Colonic mucosa (tissue), 4 donors: ENCODE measurements around the gene USH2A. TPM values are rescaled to one million over a fixed set of nuclear protein-coding genes. Genes with fewer than 3 reads are reported as not detected.

Experiments used
- DNase-seq: peaks from one replicate; pipeline ENCODE4 v3.0.0-alpha.2; 2020
- H3K27ac ChIP-seq: fragments of 200-600 bp; one replicate; pipeline ENCODE4 v1.8.0; 2021
- H3K27me3 ChIP-seq: fragments of 200-600 bp; one replicate; pipeline ENCODE4 v1.8.0; 2021
- H3K36me3 ChIP-seq: fragments of 200-600 bp; one replicate; pipeline ENCODE4 v1.8.0; 2021
- H3K4me1 ChIP-seq: fragments of 200-600 bp; one replicate; pipeline ENCODE4 v1.8.0; 2021; ENCODE audit warnings: mild to moderate bottlenecking
- H3K4me3 ChIP-seq: fragments of 200-600 bp; one replicate; pipeline ENCODE4 v1.8.0; 2021
- H3K9ac ChIP-seq, 2 donors: one replicate each; pipeline ENCODE4 v1.7.0; 2013; ENCODE audit warnings: control low read depth in 2 of 2, low read depth in 2 of 2, low read length in 2 of 2
- H3K9me3 ChIP-seq: fragments of 200-600 bp; one replicate; pipeline ENCODE4 v1.8.0; 2021
- CTCF ChIP-seq: fragments of 200-600 bp; IDR thresholded peaks from one replicate; pipeline ENCODE4 v1.8.0; 2022; ENCODE audit warnings: antibody characterized with exemption, mild to moderate bottlenecking
- intact Hi-C: fragments of 100-400 bp; cut with DNase I; formaldehyde crosslinking; loops from one replicate; pipeline ENCODE4 v1.14.1; 2022
- total RNA-seq, 2 donors: library from RNA; stranded (reverse); fragmentation: NEBNext Ultra II Directional in 1 of 2; extraction: Animal tissue kit (Norgen Biotek cat#: 25700) in 1 of 2; gene quantifications; one replicate each; pipeline ENCODE4 v1.2.1, GENCODE V29; 2021
- donor health status: healthy.
- donor health status: DM: no; HTN: no; CAD: no.
- donor health status: DM: no; HTN: no; CAD: no.

Gene USH2A
- total RNA-seq, 2 donors from 2014 or later = 0.02 TPM; not detected in 1

DNA sequence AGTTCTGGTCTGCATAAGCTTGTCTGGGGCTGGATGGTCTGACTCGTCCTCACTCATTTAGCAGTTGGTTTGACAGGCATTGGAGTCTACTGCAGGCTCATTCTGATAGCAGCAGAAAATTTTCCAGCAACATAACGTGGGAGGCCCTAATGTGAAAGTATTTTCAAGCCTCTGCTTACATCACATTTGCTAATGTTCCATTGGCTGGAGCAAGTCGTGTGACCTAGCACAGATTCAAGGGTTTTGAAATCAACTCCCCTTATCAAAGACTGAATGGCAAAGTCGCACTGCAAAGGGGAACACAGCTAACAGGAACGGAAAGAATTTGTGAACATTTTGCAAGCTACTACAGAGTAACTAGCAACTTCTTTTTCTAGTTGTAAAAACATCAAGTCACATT, 2.3 kb upstream of the USH2A start:
- Histone ChIP-seq H3K9ac (no peak overlapping the region), H3K27ac (no peak overlapping the region), H3K36me3 (no peaks in the 10 kb centered on the region), H3K4me3 (no peak overlapping the region), H3K4me1 (no peaks in the 10 kb centered on the region), H3K9me3 (no peaks in the 10 kb centered on the region), H3K27me3 (no peaks in the 10 kb centered on the region)
- intact Hi-C loops = no loop called here
- no peak for TF ChIP-seq CTCF
- DNase-seq = no peak

GRCh38 chr1:216420746-216421145, 2.5 kb downstream of the USH2A start:
- Histone ChIP-seq H3K9ac (no peak overlapping the region), H3K36me3 (no peaks in the 10 kb centered on the region), H3K9me3 (no peaks in the 10 kb centered on the region), H3K4me1 (no peaks in the 10 kb centered on the region), H3K27ac (no peak overlapping the region), H3K4me3 (no peak overlapping the region), H3K27me3 (no peaks in the 10 kb centered on the region)
- TF ChIP-seq CTCF = no peak
- intact Hi-C loops = no loop called here
- no peak for DNase-seq

- no peak for TF ChIP-seq CTCF
- Histone ChIP-seq H3K27me3 (no peaks in the 10 kb centered on the region), H3K9ac (no peak overlapping the region), H3K4me3 (no peak overlapping the region), H3K27ac (no peak overlapping the region), H3K4me1 (no peaks in the 10 kb centered on the region), H3K9me3 (no peaks in the 10 kb centered on the region), H3K36me3 (no peaks in the 10 kb centered on the region)
- DNase-seq = no peak
- intact Hi-C loops = no loop called here
Measured at GRCh38 chr1:216420263-216420662, 3.0 kb downstream of the USH2A start.

DNA sequence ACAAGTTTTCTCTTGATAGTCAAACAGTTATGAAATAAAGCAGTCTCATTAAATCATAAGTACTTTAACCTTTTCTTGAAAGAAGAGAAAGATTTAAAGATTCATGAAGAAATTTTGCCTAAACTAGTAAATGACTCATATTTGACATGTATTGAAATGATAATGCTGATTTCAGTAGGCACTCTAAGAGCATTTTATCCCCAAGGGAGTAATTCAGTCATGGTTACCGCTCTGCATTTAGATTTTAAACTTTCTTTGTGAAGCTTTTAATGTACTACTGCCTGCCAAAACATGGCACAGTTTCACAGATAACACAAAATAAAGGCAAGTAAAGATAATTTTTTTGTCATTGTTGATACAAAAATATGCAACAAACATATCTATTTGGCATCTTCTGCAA, 6.8 kb downstream of the USH2A start:
- no peak overlapping the region for H3K9ac ChIP-seq
- H3K27ac ChIP-seq = no peak overlapping the region
- TF ChIP-seq CTCF = no peak
- H3K36me3 ChIP-seq = no peaks in the 10 kb centered on the region
- no peaks in the 10 kb centered on the region for H3K4me1 ChIP-seq
- H3K27me3 ChIP-seq = no peaks in the 10 kb centered on the region
- intact Hi-C loops = no loop called here
- H3K4me3 ChIP-seq = no peak overlapping the region
- DNase-seq = no peak
- no peaks in the 10 kb centered on the region for H3K9me3 ChIP-seq

DNA sequence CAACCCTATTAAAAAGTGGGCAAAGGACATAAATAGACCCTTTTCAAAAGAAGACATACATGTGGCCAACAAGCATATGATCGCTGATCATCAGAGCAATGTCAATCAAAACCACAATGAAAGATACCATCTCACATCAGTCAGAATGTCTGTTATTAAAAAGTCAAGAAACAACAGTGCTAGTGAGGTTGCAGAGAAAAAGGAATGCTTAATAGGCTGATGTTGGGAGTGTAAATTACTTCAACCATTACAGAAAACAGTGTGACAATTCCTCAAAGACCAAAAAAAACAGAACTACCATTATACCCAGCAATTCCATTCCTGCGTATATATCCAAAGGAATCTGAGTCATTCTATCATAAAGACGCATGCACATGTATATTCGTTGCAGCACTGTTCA, 13.2 kb downstream of the USH2A start:
- no peak overlapping the region for H3K9ac ChIP-seq
- no peak for TF ChIP-seq CTCF
- H3K4me1 ChIP-seq = no peaks in the 10 kb centered on the region
- no peaks in the 10 kb centered on the region for H3K27me3 ChIP-seq
- no peak for DNase-seq
- intact Hi-C loops = no loop called here
- no peaks in the 10 kb centered on the region for H3K36me3 ChIP-seq
- no peaks in the 10 kb centered on the region for H3K9me3 ChIP-seq
- no peak overlapping the region for H3K4me3 ChIP-seq
- no peak overlapping the region for H3K27ac ChIP-seq

GRCh38 chr1:216390956-216391355, 32.3 kb downstream of the USH2A start:
- Histone ChIP-seq H3K9ac (no peak overlapping the region), H3K27ac (no peak overlapping the region), H3K27me3 (no peaks in the 10 kb centered on the region), H3K4me1 (no peaks in the 10 kb centered on the region), H3K36me3 (no peaks in the 10 kb centered on the region), H3K4me3 (no peak overlapping the region), H3K9me3 (no peaks in the 10 kb centered on the region)
- no peak for DNase-seq
- intact Hi-C loops = no loop called here
- TF ChIP-seq CTCF = no peak
